Measurements from ENCODE around the gene MEGF10. TPM values are rescaled to one million over a fixed set of nuclear protein-coding genes. Genes with fewer than 3 reads are reported as not detected.

MEGF10 gene
- total RNA-seq, 4 donors from 2014 or later = 1.1 to 3.4 (median 2.9) TPM

DNA sequence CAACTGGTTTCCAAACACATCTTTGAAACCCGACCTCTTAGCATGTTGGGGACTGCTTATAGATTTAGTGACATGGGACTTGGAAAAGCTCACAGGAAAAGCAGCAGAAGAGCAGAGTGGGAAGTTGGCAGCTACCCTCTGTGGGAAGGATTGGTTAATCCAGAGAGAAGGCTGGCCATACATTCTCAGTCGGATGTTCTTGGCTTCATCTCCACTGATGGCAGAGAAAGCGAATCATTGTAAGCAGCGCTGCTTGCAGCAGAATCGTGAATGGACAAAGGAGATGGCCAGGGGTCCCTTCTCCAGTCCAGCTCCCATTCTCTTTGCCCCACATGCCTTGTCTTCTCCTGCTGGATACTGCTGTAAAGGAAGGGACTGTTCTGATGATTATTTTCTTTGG, 62.7 kb downstream of the MEGF10 start:
- TF ChIP-seq EP300 (IDR thresholded peaks at IDR 0.05) (no peak), POLR2AphosphoS5 (IDR thresholded peaks at IDR 0.05) (no peak), POLR2A (IDR thresholded peaks at IDR 0.05) (no peak)
- TF ChIP-seq, protein P1, sequence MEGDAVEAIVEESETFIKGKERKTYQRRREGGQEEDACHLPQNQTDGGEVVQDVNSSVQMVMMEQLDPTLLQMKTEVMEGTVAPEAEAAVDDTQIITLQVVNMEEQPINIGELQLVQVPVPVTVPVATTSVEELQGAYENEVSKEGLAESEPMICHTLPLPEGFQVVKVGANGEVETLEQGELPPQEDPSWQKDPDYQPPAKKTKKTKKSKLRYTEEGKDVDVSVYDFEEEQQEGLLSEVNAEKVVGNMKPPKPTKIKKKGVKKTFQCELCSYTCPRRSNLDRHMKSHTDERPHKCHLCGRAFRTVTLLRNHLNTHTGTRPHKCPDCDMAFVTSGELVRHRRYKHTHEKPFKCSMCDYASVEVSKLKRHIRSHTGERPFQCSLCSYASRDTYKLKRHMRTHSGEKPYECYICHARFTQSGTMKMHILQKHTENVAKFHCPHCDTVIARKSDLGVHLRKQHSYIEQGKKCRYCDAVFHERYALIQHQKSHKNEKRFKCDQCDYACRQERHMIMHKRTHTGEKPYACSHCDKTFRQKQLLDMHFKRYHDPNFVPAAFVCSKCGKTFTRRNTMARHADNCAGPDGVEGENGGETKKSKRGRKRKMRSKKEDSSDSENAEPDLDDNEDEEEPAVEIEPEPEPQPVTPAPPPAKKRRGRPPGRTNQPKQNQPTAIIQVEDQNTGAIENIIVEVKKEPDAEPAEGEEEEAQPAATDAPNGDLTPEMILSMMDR (IDR thresholded peaks at IDR 0.05) = no peak
- Histone ChIP-seq H3K27me3 (no peaks in the 10 kb centered on the region), H3K9me3 (no peaks in the 10 kb centered on the region), H3K27ac (no peak overlapping the region), H3K4me1 (no peaks in the 10 kb centered on the region), H3K4me3 (no peak overlapping the region), H3K36me3 (no peaks in the 10 kb centered on the region)
- DNase-seq (ENCODE audit: low spot score in 2 of 2) = no peak
- 71% methylated on average over 5 of the region's 5 CpGs for WGBS

DNA sequence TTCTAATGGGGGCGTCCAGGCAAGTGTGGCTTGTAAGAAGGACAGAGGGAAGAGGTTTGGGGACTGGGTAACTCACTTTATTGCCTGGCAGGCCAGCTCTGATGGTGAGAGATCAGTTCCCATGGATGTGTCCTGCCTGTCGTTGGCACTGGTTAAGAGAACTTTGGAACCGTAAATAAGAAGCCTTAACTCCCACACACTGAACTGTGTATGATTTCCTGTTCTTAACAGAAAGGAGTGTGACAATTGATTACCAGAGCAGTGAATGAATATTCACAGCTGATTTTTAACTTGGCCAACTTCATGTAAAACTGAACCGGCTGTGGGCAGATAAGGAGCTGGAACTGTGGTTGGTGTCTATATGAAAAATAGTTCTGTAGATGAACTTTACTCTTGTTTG, 63.2 kb downstream of the MEGF10 start:
- no peaks in the 10 kb centered on the region for H3K9me3 ChIP-seq
- 52% methylated on average over 4 of the region's 4 CpGs for WGBS
- no peaks in the 10 kb centered on the region for H3K27me3 ChIP-seq
- TF ChIP-seq, protein P1 (IDR thresholded peaks at IDR 0.05) = no peak
- no peak for TF ChIP-seq EP300 (IDR thresholded peaks at IDR 0.05)
- TF ChIP-seq POLR2A (IDR thresholded peaks at IDR 0.05) = no peak
- TF ChIP-seq POLR2AphosphoS5 (IDR thresholded peaks at IDR 0.05) = no peak
- no peaks in the 10 kb centered on the region for H3K36me3 ChIP-seq
- H3K4me1 ChIP-seq = no peaks in the 10 kb centered on the region
- no peak overlapping the region for H3K4me3 ChIP-seq
- no peak overlapping the region for H3K27ac ChIP-seq
- no peak for DNase-seq (ENCODE audit: low spot score in 2 of 2)

DNA sequence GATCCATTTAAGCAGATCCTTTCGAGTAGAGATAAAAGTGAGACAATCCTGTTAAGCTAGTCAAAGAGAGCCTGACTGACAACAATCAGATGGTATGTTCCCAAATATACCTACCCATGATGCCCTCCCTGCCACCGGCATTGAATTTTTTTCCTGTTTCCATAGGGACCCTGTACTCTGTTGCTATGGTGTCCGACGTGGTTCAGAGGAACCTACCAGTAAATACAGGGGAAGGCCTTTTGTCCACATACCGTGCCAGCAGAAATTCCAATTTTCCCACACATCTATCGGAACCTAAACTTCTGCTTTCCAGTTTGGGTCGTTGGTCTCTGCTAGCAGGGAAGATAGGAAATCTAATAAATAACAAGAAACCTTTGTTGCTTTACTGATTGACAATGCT, 64.7 kb downstream of the MEGF10 start:
- H3K36me3 ChIP-seq = no peaks in the 10 kb centered on the region
- no peaks in the 10 kb centered on the region for H3K4me1 ChIP-seq
- WGBS = 76% methylated on average over 7 of the region's 7 CpGs
- TF ChIP-seq, protein P1 (IDR thresholded peaks at IDR 0.05) = no peak
- H3K27me3 ChIP-seq = no peaks in the 10 kb centered on the region
- no peak overlapping the region for H3K27ac ChIP-seq
- H3K4me3 ChIP-seq = no peak overlapping the region
- DNase-seq (ENCODE audit: low spot score in 2 of 2) = no peak
- H3K9me3 ChIP-seq = no peaks in the 10 kb centered on the region

DNA sequence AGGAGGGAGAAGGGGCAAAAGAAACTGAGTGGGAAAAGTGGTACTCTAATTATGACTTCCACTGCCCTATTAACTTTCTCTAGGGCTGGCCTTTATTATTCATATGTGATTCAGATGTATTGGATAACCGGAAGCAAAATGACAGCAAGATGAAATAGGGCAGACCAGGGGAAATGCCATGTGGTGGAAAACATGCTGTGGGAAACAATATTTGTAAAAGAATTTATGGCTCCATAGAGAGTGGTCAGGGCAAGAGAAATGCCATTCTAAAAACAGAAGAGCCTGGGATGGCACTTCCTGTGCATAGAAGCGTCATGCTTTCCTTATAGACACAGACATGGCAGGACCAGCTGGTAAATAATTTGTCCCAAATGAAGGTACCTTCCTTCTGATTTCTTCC, 67.7 kb downstream of the MEGF10 start:
- 44% methylated on average over 2 of the region's 2 CpGs for WGBS
- TF ChIP-seq POLR2AphosphoS5 (IDR thresholded peaks at IDR 0.05) = no peak
- no peak for TF ChIP-seq POLR2A (IDR thresholded peaks at IDR 0.05)
- no peak for TF ChIP-seq EP300 (IDR thresholded peaks at IDR 0.05)
- TF ChIP-seq, protein P1 (IDR thresholded peaks at IDR 0.05) = no peak
- Histone ChIP-seq H3K9me3 (no peaks in the 10 kb centered on the region), H3K4me3 (no peak overlapping the region), H3K27me3 (no peaks in the 10 kb centered on the region), H3K36me3 (no peaks in the 10 kb centered on the region), H3K4me1 (no peaks in the 10 kb centered on the region), H3K27ac (no peak overlapping the region)
- DNase-seq (ENCODE audit: low spot score in 2 of 2) = no peak

DNA sequence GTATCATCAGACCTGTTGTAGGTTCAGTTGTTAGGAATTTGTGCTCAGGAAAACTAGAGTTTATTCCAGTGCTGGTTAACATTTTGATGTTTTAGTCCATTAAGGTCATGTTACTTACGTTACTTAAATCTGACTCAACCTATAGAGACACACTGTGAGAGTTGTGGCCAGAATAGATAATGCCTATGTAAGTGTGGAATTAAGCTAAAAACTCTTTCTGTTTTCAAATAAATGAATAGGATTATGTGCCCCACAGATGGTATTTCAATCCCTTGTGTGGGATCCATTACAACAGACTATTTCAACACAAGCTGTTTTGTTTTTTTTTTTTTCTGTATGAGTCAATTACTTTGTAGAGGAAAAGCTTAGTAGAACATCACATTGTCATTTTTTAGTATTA, 68.1 kb downstream of the MEGF10 start:
- Histone ChIP-seq H3K27me3 (no peaks in the 10 kb centered on the region), H3K27ac (no peak overlapping the region), H3K9me3 (no peaks in the 10 kb centered on the region), H3K4me3 (no peak overlapping the region), H3K4me1 (no peaks in the 10 kb centered on the region), H3K36me3 (no peaks in the 10 kb centered on the region)
- TF ChIP-seq POLR2AphosphoS5 (IDR thresholded peaks at IDR 0.05) = no peak
- TF ChIP-seq POLR2A (IDR thresholded peaks at IDR 0.05) = no peak
- TF ChIP-seq, protein P1 (IDR thresholded peaks at IDR 0.05) = no peak
- TF ChIP-seq EP300 (IDR thresholded peaks at IDR 0.05) = no peak
- DNase-seq (ENCODE audit: low spot score in 2 of 2) = no peak
- WGBS = 68% methylated on average over 1 of the region's 1 CpG
